Urinary bladder (tissue), 4 donors: Measurements from ENCODE around the gene ZFR2. TPM values are rescaled to one million over a fixed set of nuclear protein-coding genes. Genes with fewer than 3 reads are reported as not detected.
"Not testable (repeated sequence)": the region's sequence is repeated elsewhere in the genome, so short reads cannot be mapped to it uniquely, and the experiment has no call there.

Source experiments
- DNase-seq: peaks from one replicate; pipeline ENCODE4 v3.0.0-alpha.2; 2015; ENCODE audit errors: extremely low spot score
- H3K27ac ChIP-seq: one replicate; pipeline ENCODE4 v1.5.1; 2013; ENCODE audit warnings: low read depth, mild to moderate bottlenecking, moderate library complexity
- H3K36me3 ChIP-seq: one replicate; pipeline ENCODE4 v1.6.1; 2013; ENCODE audit warnings: mild to moderate bottlenecking, moderate library complexity; ENCODE audit not compliant: insufficient read depth
- H3K4me1 ChIP-seq: one replicate; pipeline ENCODE4 v1.6.1; 2013; ENCODE audit warnings: mild to moderate bottlenecking, moderate library complexity; ENCODE audit not compliant: insufficient read depth
- H3K4me3 ChIP-seq: one replicate; pipeline ENCODE4 v1.5.1; 2013; ENCODE audit warnings: low read depth, low read length
- WGBS: extraction: QIAGEN DNeasy Blood & Tissue Kit; methylation state at CpG from one replicate; pipeline ENCODE4 v1.1.7; 2013; 5-methylcytosine and 5-hydroxymethylcytosine counted together
- polyA plus RNA-seq: library from polyadenylated mRNA; stranded (reverse); fragments of 200-250 nt; gene quantifications from one replicate; pipeline ENCODE4 v1.2.3, GENCODE V29; 2013
- total RNA-seq: library from RNA; depleted of rRNA; stranded (reverse); fragments of >200 nt; gene quantifications from one replicate; pipeline ENCODE4 v1.2.3, GENCODE V29; 2014
- donor health status: healthy with polysubstance abuse.
- donor health status: healthy.

ZFR2 gene
- total RNA-seq (not detected), polyA plus RNA-seq (0.38 TPM)

GRCh38 chr19:3868770-3869456, at the start of gene ZFR2:
Gene ZFR2 (minus strand): TSS chr19:3869038. CDS start chr19:3869017, 21 bp downstream.
- H3K4me1 ChIP-seq, result no peaks in the 10 kb centered on the region
- no peak within 1 kb of the TSS for H3K4me3 ChIP-seq
- DNase-seq, result no peak
- H3K27ac ChIP-seq, result no peak within 1 kb of the TSS
- no peaks in the 10 kb centered on the region for H3K36me3 ChIP-seq
- WGBS, result 6% methylated on average over 62 of the region's 62 CpGs

DNA sequence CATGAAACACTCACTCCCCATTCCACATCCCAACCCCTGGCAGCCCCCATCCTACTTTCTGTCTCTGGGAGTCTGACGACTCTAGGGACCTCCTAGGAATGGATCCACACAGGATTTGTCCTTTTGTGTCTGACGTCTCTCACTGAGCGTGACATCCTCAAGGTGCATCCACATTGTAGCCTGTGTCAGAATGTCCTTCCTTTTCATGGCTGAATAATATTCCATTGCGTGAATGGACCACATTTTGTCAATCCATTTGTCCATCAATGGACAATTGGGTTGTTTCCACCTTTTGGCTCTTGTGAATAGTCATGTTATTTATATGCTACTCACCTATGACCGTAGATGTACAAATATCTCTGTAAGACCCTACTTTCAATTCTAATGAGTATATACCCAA, 47.2 kb upstream of the ZFR2 start:
- Histone ChIP-seq H3K27ac (no peak overlapping the region), H3K4me3 (no peak overlapping the region), H3K4me1 (no peaks in the 10 kb centered on the region), H3K36me3 (no peaks in the 10 kb centered on the region)
- no peak for DNase-seq
- 91% methylated on average over 5 of the region's 5 CpGs for WGBS

- Histone ChIP-seq H3K27ac (no peak overlapping the region), H3K4me1 (no peaks in the 10 kb centered on the region), H3K4me3 (no peak overlapping the region), H3K36me3 (no peaks in the 10 kb centered on the region)
- 80% methylated on average over 9 of the region's 9 CpGs for WGBS
- no peak for DNase-seq
These were observed 45.4 kb upstream of the ZFR2 start for GRCh38 chr19:3914199-3914598.

GRCh38 chr19:3910105-3910504, 41.3 kb upstream of the ZFR2 start:
- H3K4me3 ChIP-seq, result no peak overlapping the region
- no peak for DNase-seq
- no peaks in the 10 kb centered on the region for H3K4me1 ChIP-seq
- 95% methylated on average over 1 of the region's 1 CpG for WGBS
- no peak overlapping the region for H3K27ac ChIP-seq
- H3K36me3 ChIP-seq, result no peaks in the 10 kb centered on the region

DNA sequence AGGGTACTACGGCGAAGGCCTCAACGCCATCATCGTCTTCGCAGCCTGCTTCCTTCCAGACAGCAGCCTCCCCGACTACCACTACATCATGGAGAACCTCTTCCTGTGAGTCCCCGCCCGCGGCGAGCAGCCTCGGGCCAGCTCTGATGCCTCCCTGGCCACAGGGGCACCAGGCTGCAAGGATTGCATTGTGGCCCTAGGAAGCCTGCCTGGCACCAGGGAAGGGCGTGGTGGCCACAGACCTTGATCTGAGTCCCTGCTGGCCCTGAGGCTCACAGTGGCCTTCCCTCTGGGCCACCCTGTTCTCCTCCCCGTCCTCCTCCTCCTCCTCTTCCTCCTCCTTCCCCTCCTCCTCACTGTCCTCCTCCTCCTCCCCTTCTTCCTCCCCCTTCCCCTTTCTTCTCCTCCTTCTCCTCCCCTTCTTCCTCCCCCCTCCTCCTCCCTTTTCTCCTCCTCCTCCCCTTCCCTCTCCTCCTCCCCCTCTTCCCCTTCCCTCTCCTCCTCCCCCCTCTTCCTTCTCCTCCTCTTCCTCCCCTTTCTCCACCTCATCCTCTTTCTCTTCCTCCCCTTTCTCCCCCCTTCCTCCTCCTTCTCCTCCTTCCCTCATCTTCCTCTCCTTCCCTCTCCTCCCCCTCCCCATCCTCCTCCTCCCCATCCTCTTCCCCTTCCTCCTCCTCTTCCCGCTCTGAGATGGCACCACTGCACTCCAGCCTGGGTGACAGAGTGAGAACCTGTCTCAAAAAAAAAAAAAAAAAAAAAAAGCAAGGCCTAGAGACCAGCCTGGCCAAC, 39.6 kb upstream of the ZFR2 start:
- DNase-seq, result no peak
- Histone ChIP-seq H3K36me3 (no peaks in the 10 kb centered on the region), H3K27ac (no peak overlapping the region), H3K4me1 (no peaks in the 10 kb centered on the region), H3K4me3 (no peak overlapping the region)
- WGBS, result 75% methylated on average over 14 of the region's 14 CpGs

DNA sequence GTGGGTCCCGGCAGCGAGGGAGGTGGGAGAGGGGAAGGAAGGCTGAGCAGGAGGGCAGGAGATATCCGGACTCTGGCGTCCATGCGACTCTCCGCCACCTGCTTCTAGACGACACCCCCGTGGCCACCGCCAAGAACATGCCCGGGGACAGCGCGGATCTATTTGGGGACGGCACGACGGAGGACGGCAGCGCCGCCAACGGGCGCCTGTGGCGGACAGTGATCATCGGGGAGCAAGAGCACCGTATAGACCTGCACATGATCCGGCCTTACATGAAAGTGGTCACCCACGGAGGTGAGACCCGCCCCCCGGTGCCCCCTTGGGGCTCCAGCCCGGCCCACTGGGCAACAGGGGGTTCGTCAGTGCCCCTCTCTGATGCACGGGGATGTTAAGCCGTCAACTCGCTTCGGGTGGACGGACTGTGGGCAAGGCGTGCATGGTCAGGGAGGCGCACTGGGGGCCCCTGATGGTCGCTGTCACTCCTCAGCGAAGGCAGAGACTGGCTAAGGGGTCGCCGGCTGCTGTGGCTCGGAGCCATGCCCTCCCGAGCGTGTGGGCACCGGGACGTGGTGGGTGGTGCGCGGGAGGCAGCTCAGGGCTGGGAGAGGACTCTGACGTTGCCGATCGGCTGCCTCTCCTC, 38.9 kb upstream of the ZFR2 start:
- no peak for DNase-seq
- WGBS, result 87% methylated on average over 50 of the region's 50 CpGs
- H3K36me3 ChIP-seq, result no peaks in the 10 kb centered on the region
- no peaks in the 10 kb centered on the region for H3K4me1 ChIP-seq
- H3K4me3 ChIP-seq, result no peak overlapping the region
- H3K27ac ChIP-seq, result no peak overlapping the region

- Histone ChIP-seq H3K27ac (no peak overlapping the region), H3K4me3 (no peak overlapping the region), H3K36me3 (no peaks in the 10 kb centered on the region), H3K4me1 (no peaks in the 10 kb centered on the region)
- no peak for DNase-seq
- WGBS, result 92% methylated on average over 8 of the region's 8 CpGs
These were observed 35.4 kb upstream of the ZFR2 start for GRCh38 chr19:3904233-3904632.

DNA sequence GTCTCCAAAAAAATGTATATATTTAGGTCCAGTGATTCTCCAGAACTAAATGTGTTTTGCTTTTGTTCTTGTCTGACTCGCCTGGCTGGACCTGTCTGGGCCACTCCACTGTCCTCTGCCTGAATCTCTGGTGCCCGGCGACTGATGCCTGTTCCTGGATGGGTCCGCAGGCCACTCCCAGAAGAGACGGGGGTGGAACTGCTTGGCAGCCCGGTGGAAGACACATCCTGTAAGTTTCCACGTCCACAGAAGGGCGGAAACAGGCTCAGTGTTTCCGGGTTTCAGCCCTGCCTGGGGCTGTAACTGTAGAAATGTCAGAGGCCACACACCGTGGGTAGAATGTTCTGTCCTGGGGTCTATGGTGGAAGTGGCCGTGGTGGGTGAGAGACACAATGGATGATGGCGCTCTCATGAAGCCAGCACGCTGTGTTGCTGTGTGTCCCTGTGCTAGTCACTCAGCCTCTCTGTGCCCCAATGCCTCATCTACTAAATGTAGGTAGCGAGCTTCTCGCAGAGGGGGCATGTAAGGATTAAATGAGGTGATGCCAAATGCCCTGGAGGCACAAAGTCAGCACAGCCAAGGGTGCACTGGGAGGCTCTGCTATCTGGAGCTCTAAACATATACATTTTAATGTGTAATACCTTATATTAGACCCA, 33.6 kb upstream of the ZFR2 start:
- Histone ChIP-seq H3K4me3 (no peak overlapping the region), H3K27ac (no peak overlapping the region), H3K4me1 (no peaks in the 10 kb centered on the region), H3K36me3 (no peaks in the 10 kb centered on the region)
- 76% methylated on average over 15 of the region's 15 CpGs for WGBS
- DNase-seq, result no peak

- H3K4me3 ChIP-seq, result no peak overlapping the region
- H3K36me3 ChIP-seq, result no peaks in the 10 kb centered on the region
- H3K27ac ChIP-seq, result no peak overlapping the region
- no peaks in the 10 kb centered on the region for H3K4me1 ChIP-seq
- no peak for DNase-seq
- WGBS, result 36% methylated on average over 18 of the region's 18 CpGs
These were observed 30.9 kb upstream of the ZFR2 start for GRCh38 chr19:3899531-3900294.

GRCh38 chr19:3898426-3898825, 29.6 kb upstream of the ZFR2 start:
- Histone ChIP-seq H3K4me3 (no peak overlapping the region), H3K27ac (no peak overlapping the region), H3K4me1 (no peaks in the 10 kb centered on the region), H3K36me3 (no peaks in the 10 kb centered on the region)
- WGBS, result 79% methylated on average over 3 of the region's 3 CpGs
- no peak for DNase-seq

DNA sequence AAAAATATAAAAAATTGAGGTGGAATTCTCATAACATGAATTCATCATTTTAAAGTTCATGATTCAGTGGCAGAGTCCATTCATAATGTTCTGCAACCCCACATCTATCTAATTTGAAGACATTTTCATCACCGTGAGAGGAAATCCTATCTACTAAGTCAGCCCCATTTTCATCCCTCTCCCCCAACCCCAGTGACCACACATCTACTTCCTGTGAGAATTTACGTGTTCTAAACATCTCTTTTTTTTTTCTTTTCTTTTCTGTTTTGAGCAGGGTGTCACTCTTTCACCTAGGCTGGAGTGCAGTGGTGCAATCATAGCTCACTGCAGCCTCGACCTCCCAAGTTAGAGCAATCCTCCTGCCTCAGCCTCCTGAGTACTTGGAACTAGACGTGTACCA, 29.1 kb upstream of the ZFR2 start:
- H3K4me3 ChIP-seq, result no peak overlapping the region
- no peaks in the 10 kb centered on the region for H3K36me3 ChIP-seq
- H3K4me1 ChIP-seq, result no peaks in the 10 kb centered on the region
- H3K27ac ChIP-seq, result no peak overlapping the region
- no peak for DNase-seq
- WGBS, result 75% methylated on average over 4 of the region's 4 CpGs

- 76% methylated on average over 5 of the region's 5 CpGs for WGBS
- H3K36me3 ChIP-seq, result no peaks in the 10 kb centered on the region
- H3K27ac ChIP-seq, result no peak overlapping the region
- no peak overlapping the region for H3K4me3 ChIP-seq
- DNase-seq, result no peak
- no peaks in the 10 kb centered on the region for H3K4me1 ChIP-seq
These were observed 26.9 kb upstream of the ZFR2 start for GRCh38 chr19:3895788-3896187.

GRCh38 chr19:3894959-3895358, 26.1 kb upstream of the ZFR2 start:
- WGBS, result 81% methylated on average over 5 of the region's 5 CpGs
- H3K36me3 ChIP-seq, DNase-seq, H3K27ac ChIP-seq, H3K4me3 ChIP-seq, H3K4me1 ChIP-seq: not testable (repeated sequence)
